Testis (tissue), 2 donors: Measurements from ENCODE around the gene MRPS34.

Source experiments
- CTCF ChIP-seq, 3 experiments: fragments of 450-650 bp in 2 of 3; fragments of 200-600 bp in 1 of 3; sonication (generic) in 1 of 3; IDR thresholded peaks; one replicate each; pipeline ENCODE4 v1.5.1; 2016 to 2019; ENCODE audit warnings: antibody characterized with exemption in 3 of 3, mild to moderate bottlenecking in 2 of 3, moderate library complexity in 1 of 3
- POLR2A ChIP-seq: fragments of 450-650 bp; IDR thresholded peaks from one replicate; pipeline ENCODE4 v1.6.1; 2017; ENCODE audit warnings: antibody characterized with exemption, mild to moderate bottlenecking, moderate library complexity

DNA sequence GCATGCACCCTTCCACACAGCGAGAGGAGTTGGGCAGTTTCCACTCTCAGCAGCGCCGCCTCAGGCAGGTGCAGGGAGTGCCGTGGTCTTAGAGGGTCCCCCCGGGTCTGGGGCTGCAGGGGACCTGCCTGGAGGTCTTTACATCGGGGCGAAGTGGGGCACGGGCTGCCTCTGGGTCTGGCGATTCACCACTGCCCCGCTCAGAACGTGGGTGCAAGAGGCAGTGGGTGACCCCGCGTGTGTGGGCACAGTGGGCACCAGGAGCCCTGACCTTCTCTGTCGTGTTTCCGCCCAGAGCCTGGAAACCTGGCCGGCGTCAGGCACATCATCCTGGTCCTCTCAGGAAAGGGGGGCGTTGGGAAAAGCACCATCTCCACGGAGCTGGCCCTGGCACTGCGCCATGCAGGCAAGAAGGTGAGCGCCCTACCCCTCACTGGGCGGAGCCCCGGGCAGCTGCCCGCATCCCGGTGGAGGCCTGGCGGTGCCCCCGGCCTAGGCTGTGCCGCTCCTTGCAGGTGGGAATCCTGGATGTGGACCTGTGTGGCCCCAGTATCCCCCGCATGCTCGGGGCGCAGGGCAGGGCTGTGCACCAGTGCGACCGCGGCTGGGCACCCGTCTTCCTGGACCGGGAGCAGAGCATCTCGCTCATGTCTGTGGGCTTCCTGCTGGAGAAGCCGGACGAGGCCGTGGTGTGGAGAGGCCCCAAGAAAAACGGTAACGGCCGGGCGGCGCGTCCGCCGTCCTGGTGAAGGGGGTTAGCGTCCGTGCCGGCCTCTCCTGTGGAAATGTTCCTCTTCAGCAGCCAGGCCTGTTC is 13.5 kb upstream of the MRPS34 start:
- TF ChIP-seq POLR2A = no peak
- peak in 1 of 3 experiments; percentile 23 for TF ChIP-seq CTCF (IDR thresholded peaks at IDR 0.05)
